Neural cell (in vitro differentiated cells): ENCODE data around the gene MBD2. TPM values are rescaled to one million over a fixed set of nuclear protein-coding genes. Genes with fewer than 3 reads are reported as not detected.

Experiments used
- H2AFZ ChIP-seq: fragments of 200-600, 300-800 bp; sonication (generic), shearing (Covaris generic); 2 replicates; pipeline ENCODE4 v1.6.0; 2014; ENCODE audit warnings: low read depth, mild to moderate bottlenecking, antibody characterized with exemption, low read length, moderate library complexity
- H3F3A ChIP-seq: fragments of 200-600 bp; shearing (Covaris generic); 2 replicates; pipeline ENCODE4 v1.6.1; 2016; ENCODE audit warnings: mild to moderate bottlenecking, moderate library complexity, mixed read lengths, antibody characterized with exemption, low read length; ENCODE audit not compliant: insufficient read depth, poor library complexity, severe bottlenecking
- H3K27ac ChIP-seq: fragments of 200-600, 300-800 bp; sonication (generic), shearing (Covaris generic); 2 replicates; pipeline ENCODE4 v1.5.1; 2014; ENCODE audit warnings: mild to moderate bottlenecking, low read length, moderate library complexity
- H3K27me3 ChIP-seq: fragments of 300-800, 200-600 bp; sonication (generic), shearing (Covaris generic); 2 replicates; pipeline ENCODE4 v1.6.0; 2014; ENCODE audit warnings: mild to moderate bottlenecking, low read depth, low read length, moderate library complexity; ENCODE audit not compliant: insufficient read depth
- H3K36me3 ChIP-seq: fragments of 300-800, 200-600 bp; sonication (generic), shearing (Covaris generic); 2 replicates; pipeline ENCODE4 v1.5.1; 2014; ENCODE audit warnings: mild to moderate bottlenecking, antibody characterized with exemption, low read length, moderate library complexity; ENCODE audit not compliant: insufficient read depth
- H3K4me2 ChIP-seq: fragments of 300-800, 200-600 bp; sonication (generic), shearing (Covaris generic); 2 replicates; pipeline ENCODE4 v1.6.0; 2014; ENCODE audit warnings: mild to moderate bottlenecking, low read length
- H3K4me3 ChIP-seq: fragments of 300-800, 200-600 bp; sonication (generic), shearing (Covaris generic); 2 replicates; pipeline ENCODE4 v1.5.1; 2014; ENCODE audit warnings: mild to moderate bottlenecking, low read length, moderate library complexity
- H3K79me2 ChIP-seq: fragments of 200-600 bp; shearing (Covaris generic); replicated peaks from 2 replicates; pipeline ENCODE4 v1.6.0; 2014; ENCODE audit warnings: mild to moderate bottlenecking, low read length, moderate library complexity; ENCODE audit not compliant: insufficient read depth
- H3K9ac ChIP-seq: fragments of 300-800, 200-600 bp; sonication (generic), shearing (Covaris generic); 2 replicates; pipeline ENCODE4 v1.6.1; 2016; ENCODE audit warnings: mild to moderate bottlenecking, low read length, mixed read lengths
- H3K9me2 ChIP-seq: fragments of 200-600 bp; shearing (Covaris generic); 2 replicates; pipeline ENCODE4 v1.6.1; 2016; ENCODE audit warnings: mild to moderate bottlenecking, low read length, mixed read lengths; ENCODE audit not compliant: insufficient read depth
- H3K9me3 ChIP-seq: fragments of 200-600, 300-800 bp; sonication (generic), shearing (Covaris generic); 2 replicates; pipeline ENCODE4 v1.6.1; 2016; ENCODE audit warnings: mild to moderate bottlenecking, mixed run types, low read length, moderate library complexity, mixed read lengths
- H4K20me1 ChIP-seq: fragments of 200-600 bp; shearing (Covaris generic); 2 replicates; pipeline ENCODE4 v1.6.1; 2016; ENCODE audit warnings: mild to moderate bottlenecking, mixed run types; ENCODE audit not compliant: insufficient read depth
- CTCF ChIP-seq: fragments of 450-650 bp; IDR thresholded peaks from 2 replicates; pipeline ENCODE4 v1.5.1; 2014; ENCODE audit warnings: antibody characterized with exemption, mild to moderate bottlenecking, moderate library complexity; ENCODE audit not compliant: poor library complexity, severe bottlenecking
- EP300 ChIP-seq: fragments of 450-650 bp; conservative IDR thresholded peaks from 2 replicates; pipeline ENCODE4 v1.6.1; 2014; ENCODE audit warnings: antibody characterized with exemption, mild to moderate bottlenecking, moderate library complexity; ENCODE audit not compliant: poor library complexity, severe bottlenecking
- EZH2 ChIP-seq: fragments of 200-600, 300-800 bp; shearing (Covaris generic), sonication (generic); IDR thresholded peaks from 2 replicates; pipeline ENCODE4 v1.6.1; 2014; ENCODE audit warnings: antibody characterized with exemption, low read length, borderline replicate concordance, mild to moderate bottlenecking; ENCODE audit not compliant: insufficient read depth, poor library complexity, severe bottlenecking
- MXI1 ChIP-seq: fragments of 450-650 bp; conservative IDR thresholded peaks from 2 replicates; pipeline ENCODE4 v1.6.1; 2014; ENCODE audit warnings: antibody characterized with exemption, mild to moderate bottlenecking; ENCODE audit not compliant: poor library complexity, severe bottlenecking
- POLR2AphosphoS5 ChIP-seq: IDR thresholded peaks from 2 replicates; pipeline ENCODE4 v1.6.1; 2012
- RAD21 ChIP-seq: fragments of 450-650 bp; conservative IDR thresholded peaks from 2 replicates; pipeline ENCODE4 v1.6.1; 2014; ENCODE audit warnings: antibody characterized with exemption, mild to moderate bottlenecking, moderate library complexity
- REST ChIP-seq: IDR thresholded peaks from 2 replicates; pipeline ENCODE4 v1.6.1; 2012; ENCODE audit warnings: borderline replicate concordance
- SMC3 ChIP-seq: fragments of 450-650 bp; conservative IDR thresholded peaks from 2 replicates; pipeline ENCODE4 v1.6.1; 2014; ENCODE audit warnings: antibody characterized with exemption, mild to moderate bottlenecking, moderate library complexity; ENCODE audit not compliant: poor library complexity
- TAF1 ChIP-seq: IDR thresholded peaks from 2 replicates; pipeline ENCODE4 v1.6.1; 2012; ENCODE audit warnings: low read depth
- polyA plus RNA-seq: library from polyadenylated mRNA; depleted of rRNA; stranded (reverse); fragments of >200 nt; gene quantifications from 2 replicates; pipeline ENCODE4 v1.2.3, GENCODE V29; 2014

The MBD2 gene
- polyA plus RNA-seq, 1 donor from 2014 or later = 16.4 TPM

- TF ChIP-seq SMC3 (no peak), REST (no peak), RAD21 (no peak), TAF1 (no peak), EZH2 (no peak), EP300 (no peak), CTCF (no peak), POLR2AphosphoS5 (no peak), MXI1 (no peak)
- H4K20me1 ChIP-seq = no peaks in the 10 kb centered on the region
- H3K27me3 ChIP-seq = no peaks in the 10 kb centered on the region
- H3K9me2 ChIP-seq = no peaks in the 10 kb centered on the region
- H3K9ac ChIP-seq = no peak overlapping the region
- H3K4me2 ChIP-seq = no peak overlapping the region
- H2AFZ ChIP-seq = no peak overlapping the region
- no peaks in the 10 kb centered on the region for H3K9me3 ChIP-seq
- H3K4me3 ChIP-seq = no peak overlapping the region
- H3F3A ChIP-seq = no peaks in the 10 kb centered on the region
- no peaks in the 10 kb centered on the region for H3K79me2 ChIP-seq
- no peaks in the 10 kb centered on the region for H3K36me3 ChIP-seq
- no peak overlapping the region for H3K27ac ChIP-seq
These were observed 51.2 kb downstream of the MBD2 start for GRCh38 chr18:54173250-54173649.

- Histone ChIP-seq H3K36me3 (no peaks in the 10 kb centered on the region), H3F3A (no peaks in the 10 kb centered on the region), H3K4me3 (no peak overlapping the region), H3K9me2 (no peaks in the 10 kb centered on the region), H3K79me2 (no peaks in the 10 kb centered on the region), H4K20me1 (no peaks in the 10 kb centered on the region), H3K9ac (no peak overlapping the region), H3K27me3 (no peaks in the 10 kb centered on the region), H3K27ac (no peak overlapping the region), H3K4me2 (no peak overlapping the region), H2AFZ (no peak overlapping the region), H3K9me3 (no peaks in the 10 kb centered on the region)
- TF ChIP-seq RAD21 (no peak), TAF1 (no peak), EZH2 (no peak), SMC3 (no peak), REST (no peak), POLR2AphosphoS5 (no peak), MXI1 (no peak), EP300 (no peak), CTCF (no peak)
These were observed 54.8 kb downstream of the MBD2 start for GRCh38 chr18:54169431-54170403.
